ENCODE results near the gene CMKLR1. TPM values are rescaled to one million over a fixed set of nuclear protein-coding genes. Genes with fewer than 3 reads are reported as not detected.

Gene CMKLR1
- total and polyA plus RNA-seq, 10 of the 15 experiments (the other 5 are each of a cell fraction or from before 2014, with no cell fraction given) = 13.8 to 52.3 (median 26.2) TPM

GRCh38 chr12:108341356-108341755 is 2.2 kb upstream of the CMKLR1 start (continued):
- TF ChIP-seq, protein P1, sequence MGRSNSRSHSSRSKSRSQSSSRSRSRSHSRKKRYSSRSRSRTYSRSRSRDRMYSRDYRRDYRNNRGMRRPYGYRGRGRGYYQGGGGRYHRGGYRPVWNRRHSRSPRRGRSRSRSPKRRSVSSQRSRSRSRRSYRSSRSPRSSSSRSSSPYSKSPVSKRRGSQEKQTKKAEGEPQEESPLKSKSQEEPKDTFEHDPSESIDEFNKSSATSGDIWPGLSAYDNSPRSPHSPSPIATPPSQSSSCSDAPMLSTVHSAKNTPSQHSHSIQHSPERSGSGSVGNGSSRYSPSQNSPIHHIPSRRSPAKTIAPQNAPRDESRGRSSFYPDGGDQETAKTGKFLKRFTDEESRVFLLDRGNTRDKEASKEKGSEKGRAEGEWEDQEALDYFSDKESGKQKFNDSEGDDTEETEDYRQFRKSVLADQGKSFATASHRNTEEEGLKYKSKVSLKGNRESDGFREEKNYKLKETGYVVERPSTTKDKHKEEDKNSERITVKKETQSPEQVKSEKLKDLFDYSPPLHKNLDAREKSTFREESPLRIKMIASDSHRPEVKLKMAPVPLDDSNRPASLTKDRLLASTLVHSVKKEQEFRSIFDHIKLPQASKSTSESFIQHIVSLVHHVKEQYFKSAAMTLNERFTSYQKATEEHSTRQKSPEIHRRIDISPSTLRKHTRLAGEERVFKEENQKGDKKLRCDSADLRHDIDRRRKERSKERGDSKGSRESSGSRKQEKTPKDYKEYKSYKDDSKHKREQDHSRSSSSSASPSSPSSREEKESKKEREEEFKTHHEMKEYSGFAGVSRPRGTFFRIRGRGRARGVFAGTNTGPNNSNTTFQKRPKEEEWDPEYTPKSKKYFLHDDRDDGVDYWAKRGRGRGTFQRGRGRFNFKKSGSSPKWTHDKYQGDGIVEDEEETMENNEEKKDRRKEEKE (IDR thresholded peaks at IDR 0.05) = no peak

GRCh38 chr12:108340037-108340436 is 926 bp upstream of the CMKLR1 start:
- H3K27ac ChIP-seq (ENCODE audit: control insufficient read depth, insufficient read depth) = no peak overlapping the region
- 56% methylated on average over 10 of the region's 10 CpGs for WGBS (ENCODE audit: insufficient coverage, insufficient replicate concordance, low lambda C conversion rate, missing lambda C conversion rate)
- H3K4me1 ChIP-seq (ENCODE audit: control insufficient read depth, insufficient read depth, low read length) = peaks cover 40% of the 10 kb centered on the region
- no peak overlapping the region for H3K4me3 ChIP-seq
- POLR2A ChIA-PET = no interaction called here
- no peak overlapping the region for H3K9ac ChIP-seq (ENCODE audit: control insufficient read depth, insufficient read depth, low read length)
- H3K4me2 ChIP-seq (ENCODE audit: control insufficient read depth, insufficient read depth) = no peak overlapping the region
- H2AFZ ChIP-seq (ENCODE audit: control insufficient read depth, low read depth, low read length) = no peak overlapping the region
- RAD21 ChIA-PET (ENCODE audit: unreplicated experiment) = interaction anchor here (0.9 to 1.1 kb wide), 2 partner anchors 20 to 29 kb away, joined by 4 read pairs; no protein-coding TSS in a partner anchor
- no peaks in the 10 kb centered on the region for H3K79me2 ChIP-seq (ENCODE audit: control insufficient read depth, insufficient read depth, low read length)
- ATAC-seq (no peak), FAIRE-seq (no peak), DNase-seq (ENCODE audit: low read depth, low spot score) (no peak)
- no TSS peak for BruUV-seq (replicated peaks)
- in situ Hi-C loops (cut with MboI) = no loop called here
- no peaks in the 10 kb centered on the region for H4K20me1 ChIP-seq (ENCODE audit: control insufficient read depth, insufficient read depth)
- CTCF ChIA-PET = interaction anchor here (0.6 to 1.1 kb wide), 3 partner anchors 17 to 718 kb away, joined by 3 to 5 read pairs (median 4); no protein-coding TSS in a partner anchor
- no peaks in the 10 kb centered on the region for H3K27me3 ChIP-seq (replicated peaks in 1 of 2; ENCODE audit: control insufficient read depth in 2 of 2, insufficient read depth in 2 of 2, low read length in 1 of 2)
- H3K9me3 ChIP-seq (replicated peaks; ENCODE audit: control insufficient read depth, insufficient read depth, low read length) = peaks cover 3% of the 10 kb centered on the region; the same call in 2 of the 3 replicates
- H3K36me3 ChIP-seq (ENCODE audit: control insufficient read depth in 2 of 2, insufficient read depth in 2 of 2, low read length in 1 of 2) = no peaks in the 10 kb centered on the region
- intact Hi-C loops (cut with micrococcal nuclease; ENCODE audit: unreplicated experiment) = no loop called here
- SMC1A ChIA-PET (ENCODE audit: uncharacterized antibody, unreplicated experiment) = interaction anchor here (9.2 kb wide), 1 partner anchor 23 kb away, joined by 185 read pairs; no protein-coding TSS in a partner anchor
- TF ChIP-seq ETV6 (conservative IDR thresholded peaks at IDR 0.05 in 1 of 2, IDR thresholded peaks at IDR 0.05 in 1 of 2; ENCODE audit: borderline replicate concordance in 1 of 2, low read depth in 1 of 2) (no peak), NR2F1 (conservative IDR thresholded peaks at IDR 0.05) (no peak), SUPT20H (IDR thresholded peaks at IDR 0.05; ENCODE audit: borderline replicate concordance, control insufficient read depth, low read depth, low read length) (no peak), BACH1 (IDR thresholded peaks at IDR 0.05; ENCODE audit: borderline replicate concordance) (no peak), NR2C2 (IDR thresholded peaks at IDR 0.05; ENCODE audit: borderline replicate concordance, control insufficient read depth, insufficient read length, low read depth) (no peak), EP300 (IDR thresholded peaks at IDR 0.05; ENCODE audit: borderline replicate concordance in 1 of 2, control insufficient read depth in 1 of 2, low read depth in 2 of 2, low read length in 2 of 2) (no peak), JUNB (IDR thresholded peaks at IDR 0.05) (no peak), SMAD1 (IDR thresholded peaks at IDR 0.05; ENCODE audit: low read depth, partially characterized antibody) (no peak), KDM1A (IDR thresholded peaks at IDR 0.05; ENCODE audit: borderline replicate concordance) (no peak), LARP7 (IDR thresholded peaks at IDR 0.05) (no peak), NRF1 (conservative IDR thresholded peaks at IDR 0.05; ENCODE audit: low read depth, low read length) (no peak), MEF2B (IDR thresholded peaks at IDR 0.05; ENCODE audit: partially characterized antibody, poor library complexity, severe bottlenecking) (no peak), TCF7 (IDR thresholded peaks at IDR 0.05; ENCODE audit: borderline replicate concordance) (no peak)
- TF ChIP-seq, protein P2, sequence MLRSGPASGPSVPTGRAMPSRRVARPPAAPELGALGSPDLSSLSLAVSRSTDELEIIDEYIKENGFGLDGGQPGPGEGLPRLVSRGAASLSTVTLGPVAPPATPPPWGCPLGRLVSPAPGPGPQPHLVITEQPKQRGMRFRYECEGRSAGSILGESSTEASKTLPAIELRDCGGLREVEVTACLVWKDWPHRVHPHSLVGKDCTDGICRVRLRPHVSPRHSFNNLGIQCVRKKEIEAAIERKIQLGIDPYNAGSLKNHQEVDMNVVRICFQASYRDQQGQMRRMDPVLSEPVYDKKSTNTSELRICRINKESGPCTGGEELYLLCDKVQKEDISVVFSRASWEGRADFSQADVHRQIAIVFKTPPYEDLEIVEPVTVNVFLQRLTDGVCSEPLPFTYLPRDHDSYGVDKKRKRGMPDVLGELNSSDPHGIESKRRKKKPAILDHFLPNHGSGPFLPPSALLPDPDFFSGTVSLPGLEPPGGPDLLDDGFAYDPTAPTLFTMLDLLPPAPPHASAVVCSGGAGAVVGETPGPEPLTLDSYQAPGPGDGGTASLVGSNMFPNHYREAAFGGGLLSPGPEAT (IDR thresholded peaks at IDR 0.05; ENCODE audit: low read depth) = no peak
- TF ChIP-seq, protein P3, sequence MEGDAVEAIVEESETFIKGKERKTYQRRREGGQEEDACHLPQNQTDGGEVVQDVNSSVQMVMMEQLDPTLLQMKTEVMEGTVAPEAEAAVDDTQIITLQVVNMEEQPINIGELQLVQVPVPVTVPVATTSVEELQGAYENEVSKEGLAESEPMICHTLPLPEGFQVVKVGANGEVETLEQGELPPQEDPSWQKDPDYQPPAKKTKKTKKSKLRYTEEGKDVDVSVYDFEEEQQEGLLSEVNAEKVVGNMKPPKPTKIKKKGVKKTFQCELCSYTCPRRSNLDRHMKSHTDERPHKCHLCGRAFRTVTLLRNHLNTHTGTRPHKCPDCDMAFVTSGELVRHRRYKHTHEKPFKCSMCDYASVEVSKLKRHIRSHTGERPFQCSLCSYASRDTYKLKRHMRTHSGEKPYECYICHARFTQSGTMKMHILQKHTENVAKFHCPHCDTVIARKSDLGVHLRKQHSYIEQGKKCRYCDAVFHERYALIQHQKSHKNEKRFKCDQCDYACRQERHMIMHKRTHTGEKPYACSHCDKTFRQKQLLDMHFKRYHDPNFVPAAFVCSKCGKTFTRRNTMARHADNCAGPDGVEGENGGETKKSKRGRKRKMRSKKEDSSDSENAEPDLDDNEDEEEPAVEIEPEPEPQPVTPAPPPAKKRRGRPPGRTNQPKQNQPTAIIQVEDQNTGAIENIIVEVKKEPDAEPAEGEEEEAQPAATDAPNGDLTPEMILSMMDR (IDR thresholded peaks at IDR 0.05 in 2 of 3, conservative IDR thresholded peaks at IDR 0.05 in 1 of 3; ENCODE audit: control insufficient read depth in 2 of 3, extremely low read depth in 1 of 3, insufficient read depth in 1 of 3, low read depth in 3 of 3, low read length in 3 of 3) = no peak
